Transverse colon (tissue), 4 donors: ENCODE data around the gene EPHA4.

Source experiments
- CTCF ChIP-seq, 5 experiments: fragments of 200-600 bp in 3 of 5; fragments of 450-650 bp in 2 of 5; sonication (generic) in 3 of 5; IDR thresholded peaks; 1 replicate in 2 of 5; 2 replicates in 3 of 5; pipeline ENCODE4 v1.5.1; 2016 to 2017; ENCODE audit warnings: antibody characterized with exemption in 5 of 5, inconsistent platforms in 3 of 5, mild to moderate bottlenecking in 2 of 5, moderate library complexity in 1 of 5
- EP300 ChIP-seq: sonication (generic); formaldehyde crosslinking; IDR thresholded peaks from one replicate; pipeline ENCODE4 v1.6.1; 2017; ENCODE audit warnings: antibody characterized with exemption, low read depth
- POLR2A ChIP-seq: fragments of 450-650 bp; IDR thresholded peaks from one replicate; pipeline ENCODE4 v1.6.1; 2016; ENCODE audit warnings: antibody characterized with exemption, mild to moderate bottlenecking, moderate library complexity
- POLR2AphosphoS5 ChIP-seq, 3 donors: sonication (generic); formaldehyde crosslinking; IDR thresholded peaks; one replicate each; pipeline ENCODE4 v1.6.1; 2016; ENCODE audit warnings: antibody characterized with exemption in 3 of 3

GRCh38 chr2:221444106-221444505, 128.0 kb downstream of the EPHA4 start:
- TF ChIP-seq CTCF (IDR thresholded peaks at IDR 0.05) = no peak
- TF ChIP-seq POLR2AphosphoS5 (IDR thresholded peaks at IDR 0.05) = no peak
- no peak for TF ChIP-seq POLR2A
- TF ChIP-seq EP300 = no peak
